ENCODE measurements around the gene MTCH2.
"Not testable (repeated sequence)": the region's sequence is repeated elsewhere in the genome, so short reads cannot be mapped to it uniquely, and the experiment has no call there.

MTCH2 gene

DNA sequence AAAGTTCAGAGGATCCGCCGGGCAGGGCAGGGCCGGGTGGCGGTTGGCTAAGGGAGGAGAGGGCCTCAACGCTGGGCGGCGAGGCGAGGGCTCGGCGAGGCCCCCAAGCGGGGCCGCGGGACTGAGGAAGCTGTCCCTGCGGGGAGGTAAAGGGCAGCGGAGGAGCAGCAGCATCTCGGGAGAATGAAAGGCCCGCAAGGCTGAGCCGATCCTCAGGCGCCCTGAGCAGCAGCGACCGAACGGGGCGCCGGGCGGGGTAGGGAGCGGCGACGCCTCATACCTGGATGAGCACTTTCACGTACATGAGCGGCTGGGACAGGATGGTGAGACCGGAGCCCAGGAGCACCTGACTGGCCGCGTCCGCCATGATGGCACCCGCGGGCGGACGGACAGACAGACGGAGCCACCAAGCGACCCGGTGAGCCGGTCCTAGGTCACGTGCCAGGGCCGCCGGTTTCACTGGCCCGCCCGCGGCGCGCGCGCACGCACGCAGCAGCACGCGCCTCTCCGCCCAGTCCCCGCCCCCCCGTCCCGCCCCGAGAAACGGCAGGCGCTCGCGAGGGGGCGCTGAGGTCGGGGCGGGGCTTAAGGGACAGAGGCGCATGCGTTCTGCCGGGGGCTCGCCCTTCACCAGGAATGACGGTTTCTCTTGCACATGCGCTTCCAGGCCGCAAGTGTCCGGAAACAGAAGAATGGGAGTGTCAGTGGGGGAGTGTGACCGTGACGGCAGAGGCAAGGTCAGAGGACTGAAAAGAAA lies at the start of gene MTCH2:
Gene MTCH2 (minus strand): TSS at position 461 of the 757 bp plus-strand sequence. CDS start 94 bp downstream, at position 367.
- peak; percentile 94 for DNase-seq

DNA sequence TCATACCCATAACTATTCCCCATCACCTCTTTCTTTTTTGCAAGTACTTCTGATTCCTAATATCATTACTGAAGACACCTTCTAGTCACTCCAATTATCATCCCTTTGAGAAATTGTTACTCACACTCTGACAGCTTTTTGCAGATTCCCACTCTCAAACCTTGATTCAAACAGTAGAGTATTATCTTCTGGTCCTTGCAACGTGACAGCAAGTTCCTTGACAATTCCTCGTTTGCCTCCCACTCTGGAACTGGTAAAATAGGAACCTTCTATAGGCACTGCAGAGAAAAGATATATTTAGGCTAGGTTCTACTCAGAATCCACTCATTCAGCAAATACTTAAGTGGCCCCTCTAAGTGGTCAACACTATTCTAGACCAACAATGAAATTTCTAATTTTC lies 49.6 kb upstream of the MTCH2 start:
- DNase-seq: no peak

DNA sequence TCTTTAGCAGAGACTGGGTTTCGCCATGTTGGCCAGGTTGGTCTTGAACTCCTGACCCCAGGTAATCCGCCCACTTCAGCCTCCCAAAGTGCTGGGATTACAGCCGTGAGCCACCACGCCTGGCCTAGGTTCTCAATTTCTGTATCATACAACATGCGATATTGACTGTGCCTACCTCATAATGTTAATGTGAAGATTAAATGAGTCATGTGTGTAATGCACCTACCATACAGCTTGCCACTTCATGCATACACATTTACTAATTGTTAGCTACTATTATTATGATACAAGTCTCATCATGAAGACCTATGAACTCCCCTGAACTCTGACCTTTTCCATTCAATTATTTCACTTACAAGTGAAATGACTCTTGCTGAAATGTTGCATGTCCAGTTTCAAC lies 47.1 kb upstream of the MTCH2 start:
- DNase-seq: no peak

GRCh38 chr11:47688991-47689390 lies 46.6 kb upstream of the MTCH2 start:
- no peak for DNase-seq

DNA sequence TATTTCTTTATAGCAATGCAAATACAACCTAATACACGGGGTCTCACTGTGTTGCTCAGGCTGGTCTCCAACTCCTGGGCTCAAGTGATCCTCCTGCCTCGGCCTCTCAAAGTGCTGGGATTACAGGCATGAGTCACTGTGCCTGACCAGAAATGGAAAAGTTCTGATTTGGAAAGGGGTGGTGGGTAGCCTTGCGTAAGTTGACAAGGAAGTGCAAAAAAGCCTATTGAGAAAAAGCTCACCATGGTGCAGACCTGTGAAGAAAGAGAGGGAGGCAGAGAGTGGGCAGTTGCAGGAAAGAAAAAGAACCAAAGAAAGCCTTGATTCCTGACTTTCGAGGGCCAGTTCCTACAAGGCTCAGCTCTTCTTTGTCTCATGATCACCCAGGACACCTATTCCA lies 45.8 kb upstream of the MTCH2 start:
- no peak for DNase-seq

DNA sequence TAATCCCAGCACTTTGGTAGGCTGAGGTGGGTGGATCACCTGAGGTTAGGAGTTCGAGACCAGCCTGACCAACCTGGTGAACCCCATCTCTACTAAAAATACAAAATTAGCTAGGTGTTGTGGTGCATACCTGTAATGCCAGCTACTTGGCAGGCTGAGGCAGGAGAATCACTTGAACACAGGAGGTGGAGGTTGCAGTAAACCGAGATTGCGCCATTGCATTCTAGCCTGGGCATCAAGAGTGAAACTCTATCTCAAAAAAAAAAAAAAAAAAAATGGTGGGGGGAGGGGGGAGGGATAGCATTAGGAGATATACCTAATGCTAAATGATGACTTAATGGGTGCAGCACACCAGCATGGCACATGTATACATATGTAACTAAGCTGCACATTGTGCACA lies 44.3 kb upstream of the MTCH2 start:
- DNase-seq: not testable (repeated sequence)

DNA sequence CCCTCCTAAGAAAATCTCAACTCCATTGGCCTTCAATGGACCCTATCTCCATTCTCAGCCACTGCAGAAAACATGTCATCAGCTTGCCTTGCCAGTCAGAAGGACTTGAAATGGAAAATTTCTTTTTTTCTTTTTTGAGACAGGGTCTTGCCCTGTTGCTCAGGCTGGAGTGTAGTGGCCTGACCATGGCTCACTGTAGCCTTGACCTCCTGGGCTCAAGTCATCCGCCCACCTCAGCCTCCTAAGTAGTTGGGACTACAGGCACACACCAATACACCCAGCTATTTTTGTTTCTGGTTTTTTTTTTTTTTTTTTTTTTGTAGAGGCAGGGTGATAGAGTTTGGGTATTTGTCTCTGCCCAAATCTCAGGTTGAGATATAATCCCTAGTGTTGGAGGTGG lies 43.8 kb upstream of the MTCH2 start:
- DNase-seq: no peak

DNA sequence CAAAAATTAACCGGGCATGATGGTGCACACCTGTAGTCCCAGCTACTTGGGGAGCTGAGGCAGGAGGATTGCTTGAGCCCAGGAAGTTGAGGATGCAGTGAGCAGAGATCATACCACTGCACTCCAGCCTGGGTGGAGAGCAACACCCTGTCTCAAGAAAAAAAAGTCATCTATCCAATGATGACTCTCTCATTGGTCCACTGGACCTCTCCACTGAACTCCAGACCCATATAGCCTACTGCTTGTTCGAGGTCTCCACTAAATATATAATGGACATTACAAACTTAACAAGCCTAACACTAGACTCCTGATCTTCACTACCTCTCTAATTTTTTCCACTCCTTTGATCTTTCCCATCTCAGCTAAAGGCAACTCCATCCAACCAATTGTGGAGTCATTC lies 33.5 kb upstream of the MTCH2 start:
- no peak for DNase-seq

GRCh38 chr11:47672283-47672730 lies 29.9 kb upstream of the MTCH2 start:
- DNase-seq: no peak

- DNase-seq: no peak
These were observed 27.5 kb upstream of the MTCH2 start for GRCh38 chr11:47669856-47670255.

GRCh38 chr11:47668665-47669064 lies 26.3 kb upstream of the MTCH2 start:
- DNase-seq: no peak

DNA sequence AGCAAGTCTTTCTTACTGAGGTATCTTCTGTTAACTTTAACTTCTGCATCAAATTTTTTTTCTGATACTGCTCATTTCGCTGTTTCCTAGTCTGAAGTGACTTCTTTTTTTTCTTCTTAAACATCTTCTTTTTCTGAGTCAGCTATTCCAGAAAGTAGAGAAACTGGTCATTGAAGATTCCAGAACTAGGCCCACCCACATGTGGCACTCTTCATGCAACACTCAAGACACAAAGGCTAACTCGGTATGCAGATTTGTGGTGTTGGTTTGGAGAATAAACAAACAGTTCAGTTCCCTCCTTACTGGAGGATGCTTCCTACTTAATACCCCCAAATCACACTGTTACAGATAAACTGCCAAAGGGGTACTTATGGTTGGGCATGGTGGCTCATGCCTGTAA lies 25.2 kb upstream of the MTCH2 start:
- DNase-seq: no peak

DNA sequence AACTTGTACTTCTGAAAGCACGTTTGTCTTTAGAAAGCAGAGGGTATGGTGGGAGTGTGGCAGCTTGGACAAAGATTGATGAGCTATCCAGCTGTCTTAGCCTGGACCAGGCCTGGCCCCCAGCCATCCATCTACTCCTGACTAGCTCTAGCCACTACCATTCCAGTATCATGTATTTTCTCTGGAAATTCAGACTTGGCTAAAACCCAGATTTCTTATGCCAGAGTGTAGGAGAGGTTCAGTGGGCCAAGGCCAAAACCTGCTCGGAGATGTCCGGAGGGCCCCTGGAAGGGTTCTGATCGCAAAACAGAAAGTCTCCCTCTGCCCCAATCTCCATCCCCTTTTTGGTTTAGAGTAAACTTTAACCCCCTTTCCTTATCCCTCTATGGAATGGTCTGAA lies 24.8 kb upstream of the MTCH2 start:
- no peak for DNase-seq

DNA sequence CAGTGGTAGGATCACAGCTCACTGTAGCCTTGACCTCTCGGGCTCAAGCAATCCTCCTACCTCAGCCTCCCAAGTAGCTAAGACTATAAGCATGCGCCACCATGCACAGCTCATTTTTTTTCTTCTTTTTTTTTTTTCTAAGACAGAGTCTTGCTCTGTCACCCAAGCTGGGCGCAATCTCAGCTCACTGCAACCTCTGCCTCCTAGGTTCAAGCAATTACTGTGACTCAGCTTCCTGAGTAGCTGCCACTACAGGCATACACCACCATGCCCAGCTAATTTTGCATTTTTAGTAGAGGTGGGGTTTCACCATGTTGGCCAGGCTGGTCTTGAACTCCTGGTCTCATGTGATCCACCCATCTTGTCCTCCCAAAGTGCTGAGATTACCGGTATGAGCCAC lies 22.6 kb upstream of the MTCH2 start:
- DNase-seq: not testable (repeated sequence)

- no peak for DNase-seq
These were observed 18.9 kb upstream of the MTCH2 start for GRCh38 chr11:47661245-47661644.

- DNase-seq: no peak
These were observed 16.9 kb upstream of the MTCH2 start for GRCh38 chr11:47659276-47659675.

DNA sequence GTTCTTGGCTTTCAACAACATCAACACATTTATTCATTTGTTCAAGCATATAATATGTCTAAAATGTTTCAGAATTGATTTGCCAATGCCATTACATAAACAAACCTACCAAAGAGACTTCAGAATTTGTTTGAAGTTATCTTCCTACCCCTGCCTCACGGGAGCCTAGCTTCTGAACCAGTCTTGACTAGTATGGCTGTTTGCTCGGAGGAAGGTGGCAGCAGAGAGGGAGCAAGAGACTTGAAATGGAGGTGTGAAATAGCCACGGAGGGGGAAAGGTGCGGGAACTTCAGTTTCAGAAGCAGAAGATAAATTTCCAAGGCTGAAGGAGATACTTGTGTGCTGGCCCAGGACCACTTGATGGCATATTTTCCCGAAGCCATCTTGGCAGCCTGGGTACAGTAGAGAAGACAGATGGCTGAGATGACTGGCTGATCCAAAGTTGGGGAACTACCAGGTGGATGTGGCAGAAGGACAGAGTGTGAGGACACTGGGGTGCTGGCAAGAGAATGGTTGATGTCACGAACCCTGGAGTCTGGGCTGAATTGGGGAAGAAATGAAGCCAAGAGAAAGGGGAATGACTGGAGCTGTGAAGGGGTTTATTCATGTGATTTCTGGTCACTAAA lies 14.0 kb upstream of the MTCH2 start:
- no peak for DNase-seq

DNA sequence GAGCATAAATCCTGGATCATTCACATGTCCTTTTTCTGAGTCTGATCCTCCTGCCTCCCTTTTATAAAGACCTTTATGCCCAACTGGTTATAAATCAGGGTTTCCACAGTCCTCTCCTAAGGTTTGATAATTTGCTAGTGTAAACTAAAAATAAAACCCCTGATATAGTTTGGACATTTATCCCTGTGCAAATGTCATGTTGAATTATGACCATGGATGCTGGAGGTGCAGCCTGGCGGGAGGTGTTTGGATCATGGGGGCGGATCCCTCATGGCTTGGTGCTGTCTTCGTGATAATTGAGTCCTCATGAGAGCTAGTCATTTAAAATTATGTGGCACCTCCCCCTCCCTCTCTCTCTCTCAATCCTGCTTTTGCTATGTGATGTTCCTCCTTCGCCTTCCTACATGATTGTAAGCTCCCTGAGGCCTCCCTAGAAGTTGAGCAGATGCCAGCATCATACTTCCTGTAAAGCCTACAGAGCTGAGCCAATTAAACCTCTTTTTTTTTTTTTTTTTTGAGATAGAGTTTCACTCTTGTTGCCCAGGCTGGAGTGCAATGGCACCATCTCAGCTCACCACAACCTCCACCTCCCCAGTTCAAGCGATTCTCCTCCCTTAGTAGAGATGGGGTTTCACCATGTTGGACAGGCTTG lies 9.6 kb upstream of the MTCH2 start:
- no peak for DNase-seq

GRCh38 chr11:47649276-47649675 lies 6.9 kb upstream of the MTCH2 start:
- no peak for DNase-seq

DNA sequence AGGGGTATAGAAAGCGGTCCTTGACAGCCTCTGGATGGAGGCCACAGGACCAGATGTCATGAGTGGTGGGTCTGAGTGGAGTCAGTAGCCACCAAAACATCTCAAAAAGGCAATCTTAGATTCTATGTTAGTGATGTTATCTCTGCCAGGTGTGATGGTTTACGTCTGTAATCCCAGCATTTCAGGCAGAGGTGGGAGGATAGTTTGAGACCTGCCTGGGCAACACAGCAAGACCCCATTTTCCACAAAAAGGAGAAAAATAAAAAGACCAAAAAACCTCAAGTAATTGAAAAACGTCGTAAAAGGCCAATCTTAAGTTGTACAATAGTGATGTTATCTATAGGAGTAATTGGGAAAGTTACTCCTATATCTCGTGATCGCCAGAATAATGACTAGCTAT lies 3.7 kb upstream of the MTCH2 start:
- no peak for DNase-seq

GRCh38 chr11:47645500-47645899 lies 3.1 kb upstream of the MTCH2 start:
- DNase-seq: no peak

DNA sequence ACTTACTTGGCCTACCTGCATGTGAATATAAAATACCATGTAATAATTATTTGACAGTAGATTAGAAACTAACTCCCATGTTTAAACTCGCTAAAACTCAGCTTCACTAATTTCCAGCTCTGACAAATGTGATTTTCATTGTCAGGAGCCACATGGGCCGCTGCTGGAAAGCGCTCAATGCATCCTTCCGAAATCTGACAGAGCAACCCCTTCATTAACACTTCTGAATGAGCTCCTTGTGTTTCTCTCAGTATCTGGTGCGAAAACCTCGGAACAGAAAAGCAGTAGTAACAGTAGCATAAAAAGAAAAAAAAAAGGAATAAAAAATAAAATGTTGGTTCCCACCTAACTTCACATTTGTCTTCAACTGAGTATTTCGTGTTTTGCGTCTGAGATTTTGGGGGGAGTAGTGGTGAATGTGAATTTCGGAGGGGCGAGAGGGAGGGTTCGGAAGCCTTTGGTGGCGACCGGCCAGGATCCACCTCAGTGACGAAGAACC lies 710 bp downstream of the MTCH2 start:
- no peak for DNase-seq

DNA sequence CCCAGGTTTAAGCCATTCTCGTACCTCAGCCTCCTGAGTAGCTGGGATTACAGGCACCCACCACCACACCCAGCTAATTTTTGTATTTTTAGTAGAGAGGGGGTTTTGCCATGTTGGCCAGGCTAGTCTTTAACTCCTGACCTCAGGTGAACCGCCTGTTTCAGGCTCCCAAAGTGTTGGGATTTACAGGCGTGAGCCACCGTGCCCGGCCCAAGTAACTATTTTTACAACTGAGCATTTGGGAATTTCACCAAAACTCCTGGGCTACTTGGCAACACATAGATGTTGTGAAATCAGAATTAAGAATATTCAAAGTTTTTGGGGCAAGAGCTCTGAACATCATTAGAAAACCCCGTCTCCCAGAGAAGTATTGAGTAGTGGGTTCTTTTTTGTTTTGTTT lies 1.9 kb downstream of the MTCH2 start:
- DNase-seq: not testable (repeated sequence)

DNA sequence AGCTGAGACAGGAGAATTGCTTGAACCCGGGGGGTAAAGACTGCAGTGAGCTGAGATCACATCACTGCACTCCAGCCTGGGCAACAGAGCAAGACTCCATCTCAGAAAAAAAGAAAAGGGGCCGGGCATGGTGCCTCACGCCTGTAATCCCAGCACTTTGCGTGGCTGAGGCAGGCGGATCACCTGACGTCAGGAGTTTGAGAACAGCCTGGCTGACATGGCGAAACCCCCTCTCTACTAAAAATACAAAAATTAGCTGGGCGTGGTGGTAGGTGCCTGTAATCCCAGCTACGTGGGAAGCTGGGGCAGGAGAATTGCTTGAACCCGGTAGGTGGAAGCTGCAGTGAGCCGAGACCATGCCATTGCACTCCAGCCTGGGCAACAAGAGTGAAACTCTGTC lies 6.0 kb downstream of the MTCH2 start:
- DNase-seq: not testable (repeated sequence)
